ENCODE results near the gene UMODL1. TPM values are rescaled to one million over a fixed set of nuclear protein-coding genes. Genes with fewer than 3 reads are reported as not detected.

The UMODL1 gene
- total and polyA plus RNA-seq, 2 of the 13 experiments (the other 11 are each of a cell fraction or from before 2014, with no cell fraction given): not detected

DNA sequence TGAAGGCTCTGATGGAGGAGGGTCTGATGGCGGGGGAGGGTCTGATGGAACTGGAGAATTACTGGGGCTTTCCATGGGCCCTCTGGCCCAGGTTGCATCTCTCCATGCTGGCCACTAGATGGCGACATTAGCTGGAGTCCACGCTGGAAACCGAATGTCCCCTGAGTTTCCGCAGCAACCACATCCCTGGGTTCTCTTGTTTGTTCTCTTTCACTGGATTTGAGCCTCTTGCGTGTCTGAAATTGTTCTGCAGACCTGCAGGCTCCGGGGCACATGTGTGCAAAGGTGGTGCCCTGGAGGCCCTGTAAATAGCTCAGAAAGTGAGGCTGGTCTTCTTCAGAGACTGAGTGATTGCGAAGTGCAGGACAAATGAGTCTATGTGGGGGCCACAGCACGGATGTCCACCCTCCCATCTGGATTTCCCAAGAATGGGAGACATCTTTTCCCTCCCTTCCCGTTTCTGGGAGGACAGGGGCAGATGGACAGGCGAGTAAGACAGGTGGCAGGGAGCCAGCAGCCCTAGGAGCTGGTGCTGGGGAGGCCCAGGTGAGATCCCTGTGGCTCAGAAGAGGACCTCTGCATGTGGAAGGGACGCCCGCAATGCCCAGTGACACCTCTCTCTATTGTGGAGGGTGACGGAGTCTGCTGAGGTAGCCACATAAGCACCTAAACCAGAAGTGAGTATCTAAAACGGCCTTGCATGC lies 74.6 kb downstream of the UMODL1 start:
- peaks cover 4 to 35% of the 10 kb centered on the region in 2 experiments; a peak in 3 of 5 replicates for H3K27me3 ChIP-seq (ENCODE audit: control insufficient read depth in 1 of 2, insufficient read depth in 2 of 2, low read length in 2 of 2)
- CTCF ChIA-PET (ENCODE audit: low intra/inter-chr PET ratio, low total read pairs): interaction anchor here (1.2 to 2.6 kb wide), 3 partner anchors 113 to 304 kb away, joined by 9 to 20 read pairs (median 18); no protein-coding TSS in a partner anchor
- no peak overlapping the region for H3K9ac ChIP-seq (ENCODE audit: insufficient read depth, low read depth, low read length)
- H3K27ac ChIP-seq (ENCODE audit: extremely low read length, insufficient read depth, low read length): no peak overlapping the region
- H3K36me3 ChIP-seq (replicated peaks in 1 of 2; ENCODE audit: control insufficient read depth in 1 of 2, insufficient read depth in 2 of 2, low read length in 2 of 2): no peaks in the 10 kb centered on the region
- TF ChIP-seq ZNF709 (CRISPR knock-in tag; IDR thresholded peaks at IDR 0.05): no peak
- TF ChIP-seq RAD21 (CRISPR knock-in tag; IDR thresholded peaks at IDR 0.05): peak; percentile 81
- TF ChIP-seq ZSCAN22 (CRISPR knock-in tag; IDR thresholded peaks at IDR 0.05): peak; percentile 92
- TF ChIP-seq, protein P1, sequence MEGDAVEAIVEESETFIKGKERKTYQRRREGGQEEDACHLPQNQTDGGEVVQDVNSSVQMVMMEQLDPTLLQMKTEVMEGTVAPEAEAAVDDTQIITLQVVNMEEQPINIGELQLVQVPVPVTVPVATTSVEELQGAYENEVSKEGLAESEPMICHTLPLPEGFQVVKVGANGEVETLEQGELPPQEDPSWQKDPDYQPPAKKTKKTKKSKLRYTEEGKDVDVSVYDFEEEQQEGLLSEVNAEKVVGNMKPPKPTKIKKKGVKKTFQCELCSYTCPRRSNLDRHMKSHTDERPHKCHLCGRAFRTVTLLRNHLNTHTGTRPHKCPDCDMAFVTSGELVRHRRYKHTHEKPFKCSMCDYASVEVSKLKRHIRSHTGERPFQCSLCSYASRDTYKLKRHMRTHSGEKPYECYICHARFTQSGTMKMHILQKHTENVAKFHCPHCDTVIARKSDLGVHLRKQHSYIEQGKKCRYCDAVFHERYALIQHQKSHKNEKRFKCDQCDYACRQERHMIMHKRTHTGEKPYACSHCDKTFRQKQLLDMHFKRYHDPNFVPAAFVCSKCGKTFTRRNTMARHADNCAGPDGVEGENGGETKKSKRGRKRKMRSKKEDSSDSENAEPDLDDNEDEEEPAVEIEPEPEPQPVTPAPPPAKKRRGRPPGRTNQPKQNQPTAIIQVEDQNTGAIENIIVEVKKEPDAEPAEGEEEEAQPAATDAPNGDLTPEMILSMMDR (CRISPR knock-in tag; IDR thresholded peaks at IDR 0.05): peak; percentile 88
- TF ChIP-seq SMC3 (IDR thresholded peaks at IDR 0.05; ENCODE audit: low read length): peak; percentile 77
- no peak for TF ChIP-seq ARID2 (CRISPR knock-in tag; IDR thresholded peaks at IDR 0.05; ENCODE audit: borderline replicate concordance)
- 0 out of 2 replicates have a peak, but pooled peaks have one; percentile 34 for TF ChIP-seq IRF2 (CRISPR knock-in tag; IDR thresholded peaks at IDR 0.05)
- TF ChIP-seq STAG1 (CRISPR knock-in tag; IDR thresholded peaks at IDR 0.05): peak; percentile 83
- TF ChIP-seq TEAD3 (CRISPR knock-in tag; optimal IDR thresholded peaks at IDR 0.05; ENCODE audit: borderline replicate concordance): peak; percentile 9
- TF ChIP-seq ZNF234 (CRISPR knock-in tag; conservative IDR thresholded peaks at IDR 0.05): no peak
- FAIRE-seq (peak; percentile 50), DNase-seq (ENCODE audit: low spot score) (peak; percentile 33), ATAC-seq (peak; percentile 80)
- in situ Hi-C loops (cut with HindIII; ENCODE audit: extremely low pct_ligation_motif_present, low pct_unique_long_range_greater_than_20kb) (loop anchor here (5.0 kb wide), 1 partner anchor 112 kb away; no protein-coding TSS in a partner anchor), intact Hi-C loops (cut with micrococcal nuclease; ENCODE audit: unreplicated experiment) (loop anchor here (1.0 kb wide), 2 partner anchors 113 to 305 kb away; no protein-coding TSS in a partner anchor)
- no peaks in the 10 kb centered on the region for H3K9me3 ChIP-seq (ENCODE audit: low read length)
- POLR2A ChIA-PET: no interaction called here
- 29% methylated on average over 13 of the region's 15 CpGs for WGBS (ENCODE audit: low lambda C conversion rate)
- H2AFZ ChIP-seq (ENCODE audit: low read length): no peak overlapping the region
- BruUV-seq (replicated peaks): no TSS peak
- no peak overlapping the region for H3K4me2 ChIP-seq (ENCODE audit: low read depth, low read length)
- no peak overlapping the region for H3K4me3 ChIP-seq (replicated peaks in 1 of 3; ENCODE audit: insufficient read depth in 1 of 3, low read depth in 2 of 3, low read length in 3 of 3)
- peaks cover 7% of the 10 kb centered on the region; the same call in 1 of the 2 replicates for H3K4me1 ChIP-seq (ENCODE audit: insufficient read depth, low read length)
- no peaks in the 10 kb centered on the region for H4K20me1 ChIP-seq (ENCODE audit: insufficient read depth, low read length)
- H3K79me2 ChIP-seq (ENCODE audit: insufficient read depth, low read length): no peaks in the 10 kb centered on the region
